Fibroblast of peridontal ligament (primary cell): ENCODE results near the gene NPL.
A peak's percentile ranks its signal among the peaks of the same experiment; 100 is the strongest.

Experiments used
- DNase-seq: peaks from one replicate; pipeline ENCODE4 v3.0.0-alpha.2; 2010; ENCODE audit errors: extremely low read depth

The NPL gene

DNA sequence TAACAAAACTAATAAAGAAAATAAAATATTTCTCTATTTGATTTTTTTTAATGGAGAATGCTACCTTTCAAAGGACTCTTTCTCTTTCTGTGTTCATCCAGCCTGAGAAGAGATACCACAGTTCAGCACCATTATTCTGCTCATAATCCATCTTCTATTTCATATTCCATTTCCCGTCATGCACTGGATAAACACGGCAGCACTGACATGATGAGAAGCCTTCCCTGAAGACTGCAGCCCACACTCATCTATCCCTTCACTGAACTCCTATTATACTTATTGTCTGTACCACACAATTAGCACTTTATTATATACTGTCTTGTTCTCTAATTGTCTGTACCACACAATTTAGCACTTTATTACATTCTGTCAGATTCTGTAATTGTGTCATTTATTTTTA is 10.7 kb upstream of the NPL start:
- DNase-seq = no peak

DNA sequence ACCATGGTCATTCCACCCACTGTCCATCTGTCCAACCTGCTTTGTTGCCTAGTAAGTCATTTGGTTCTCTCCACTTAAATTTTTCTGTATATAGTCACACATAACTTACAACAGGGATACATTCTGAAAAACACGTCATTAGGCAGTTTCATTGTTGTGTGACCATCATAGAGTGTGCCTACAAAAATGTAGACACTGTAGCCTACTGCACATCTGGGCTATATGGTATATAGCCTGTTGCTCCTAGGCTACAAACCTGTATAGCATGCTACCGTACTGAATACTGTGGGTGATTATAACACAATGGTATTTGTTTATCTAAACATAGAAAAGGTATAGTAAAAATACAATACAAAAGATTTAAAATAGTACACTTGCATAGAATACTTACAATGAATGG is 10.0 kb upstream of the NPL start:
- no peak for DNase-seq

DNA sequence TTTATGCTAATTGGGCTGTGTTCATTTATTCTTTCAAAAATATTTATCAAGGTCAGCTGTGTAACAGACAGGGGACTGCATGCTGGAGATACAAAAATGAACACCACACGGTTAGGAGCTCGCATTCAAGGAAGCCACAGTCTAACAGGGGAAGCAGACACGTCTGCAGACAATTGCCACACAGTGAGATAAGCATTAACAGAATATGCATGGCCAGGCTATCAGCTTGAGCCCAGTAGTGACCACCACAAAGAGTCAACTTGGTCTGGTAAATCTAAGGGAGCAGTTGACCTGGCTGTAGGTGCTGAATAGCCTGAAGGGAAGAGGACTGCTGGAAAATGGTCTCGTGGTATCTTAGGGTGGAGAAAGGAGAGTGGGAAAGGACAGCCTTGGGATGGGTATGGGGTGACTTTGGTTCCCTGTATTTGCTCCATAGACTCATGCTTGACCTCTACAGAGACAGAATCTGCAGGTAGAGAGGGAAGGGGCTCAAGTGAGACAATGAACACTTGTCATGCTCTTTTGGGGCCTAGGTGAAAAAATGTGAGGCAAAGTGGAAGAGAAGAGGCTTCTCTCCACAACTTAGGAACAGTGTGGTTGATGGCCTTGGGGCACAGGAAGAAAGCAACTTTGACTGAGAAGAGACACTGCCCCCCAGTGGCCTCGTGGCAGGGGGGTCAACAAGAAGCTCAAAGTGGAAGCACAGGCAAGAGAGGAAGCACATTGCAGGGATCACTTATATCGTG is 7.6 kb upstream of the NPL start:
- DNase-seq = peak; percentile 67

DNA sequence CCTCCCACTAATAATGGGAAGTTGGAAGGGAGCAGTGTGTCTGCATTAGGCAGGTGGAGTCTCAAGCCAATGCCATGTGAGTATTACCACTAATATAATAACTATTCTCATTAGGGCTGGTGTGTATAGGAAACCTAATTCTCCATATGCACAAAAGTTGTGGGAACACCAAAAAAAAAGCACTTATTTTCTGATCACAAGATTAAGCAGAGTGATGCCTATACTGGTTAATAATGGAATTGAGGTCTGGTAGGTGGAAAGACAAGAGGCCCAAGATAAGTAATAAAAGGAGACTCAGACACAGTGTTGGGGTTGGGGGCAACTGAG is 7.0 kb upstream of the NPL start:
- no peak for DNase-seq

DNA sequence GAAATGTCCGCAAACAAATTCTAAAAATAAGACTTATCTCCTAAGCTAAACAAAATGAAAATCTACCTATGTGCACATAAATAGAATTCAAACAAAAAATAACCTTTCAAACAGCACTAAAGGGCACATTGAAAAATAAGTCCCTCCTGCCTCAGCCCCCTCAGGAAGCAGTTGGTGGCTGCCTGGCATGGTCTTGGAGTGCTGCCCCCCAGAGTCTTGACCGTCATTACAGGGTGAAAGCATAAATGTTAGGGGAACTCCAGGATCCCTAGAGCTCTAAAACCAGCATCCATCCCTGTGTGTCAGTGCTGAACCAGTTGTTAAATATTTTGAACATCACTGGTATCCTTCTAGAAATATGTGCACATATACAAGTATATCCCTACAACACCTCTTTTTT is 6.5 kb upstream of the NPL start:
- no peak for DNase-seq

DNA sequence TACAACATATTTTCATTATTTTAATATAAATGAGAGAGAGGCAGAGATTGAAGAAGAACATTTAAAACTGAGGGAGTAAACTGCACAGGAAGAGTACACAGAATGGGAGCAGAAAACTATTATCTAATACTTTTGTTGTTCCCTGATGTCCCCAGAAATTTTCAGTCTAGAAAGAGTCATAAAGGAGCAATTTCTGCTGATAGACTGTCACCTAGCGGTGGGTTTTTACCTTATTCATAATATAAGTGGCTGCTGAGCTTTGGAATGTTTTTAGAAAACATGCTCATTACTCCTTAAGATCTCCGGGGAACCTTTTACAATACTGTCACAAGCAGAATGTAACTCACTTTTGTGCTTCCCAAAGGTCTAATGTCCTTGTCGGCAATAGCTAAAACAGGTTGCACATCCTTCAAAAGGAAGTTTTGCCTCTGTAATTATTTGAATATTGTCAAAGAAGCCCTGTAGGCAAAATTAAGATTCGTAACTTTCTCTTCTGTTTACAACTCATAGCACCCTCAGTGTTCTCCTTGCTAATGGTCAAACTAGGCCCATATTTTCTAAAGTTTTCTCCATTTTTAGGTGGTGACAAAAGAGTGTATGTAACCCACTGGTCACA is 4.9 kb upstream of the NPL start:
- DNase-seq = peak; percentile 74

DNA sequence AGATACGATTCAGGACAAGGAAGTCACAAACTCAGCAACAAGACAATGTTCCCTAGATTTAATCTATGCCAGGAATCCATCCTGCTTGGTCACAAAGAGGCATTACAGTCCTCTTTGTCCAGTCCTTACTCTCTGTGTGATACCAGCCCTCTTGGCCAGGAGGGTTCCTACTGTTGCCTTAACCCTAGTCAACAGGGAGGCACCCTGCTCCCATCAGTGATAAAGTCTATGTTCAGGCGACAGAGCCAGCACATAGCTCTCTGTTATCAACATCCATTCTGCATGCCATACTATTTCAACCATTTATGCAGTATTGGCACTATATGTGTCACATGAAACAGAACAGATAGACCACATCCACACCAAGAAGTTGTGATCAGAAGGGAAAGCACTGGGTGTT is 4.4 kb upstream of the NPL start:
- DNase-seq = no peak

DNA sequence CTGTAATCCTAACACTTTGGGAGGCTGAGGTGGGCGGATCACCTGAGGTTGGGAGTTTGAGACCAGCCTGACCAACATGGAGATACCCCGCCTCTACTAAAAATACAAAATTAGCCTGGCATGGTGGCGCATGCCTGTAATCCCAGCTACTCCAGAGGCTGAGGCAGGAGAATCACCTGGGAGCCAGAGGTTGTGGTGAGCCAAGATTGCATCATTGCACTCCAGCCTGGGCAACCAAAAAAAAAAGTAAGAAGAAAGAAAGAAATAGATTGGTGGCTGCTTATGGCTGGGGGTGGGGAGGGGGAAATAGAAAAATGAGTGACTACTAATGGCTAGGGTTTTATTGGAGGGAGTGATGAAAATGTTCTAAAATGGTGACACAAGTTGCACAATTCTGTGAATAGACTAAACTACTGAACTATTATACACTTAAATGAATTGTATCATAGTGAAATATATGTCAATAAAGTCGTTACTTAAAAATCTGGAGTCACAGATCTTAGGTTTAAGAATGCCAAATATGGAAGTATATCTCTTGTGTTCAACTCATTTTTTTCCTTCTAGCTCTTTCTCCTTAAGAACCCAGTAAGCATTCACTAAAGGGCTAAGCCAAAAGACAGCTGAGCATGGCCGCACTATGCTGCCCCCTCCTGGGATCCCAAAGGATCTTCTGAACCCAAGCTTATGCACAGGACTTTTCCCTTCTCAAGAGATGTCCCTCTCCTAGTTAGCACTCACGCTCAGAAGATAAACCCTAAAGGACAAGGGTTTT is 3.2 kb upstream of the NPL start:
- DNase-seq = peak; percentile 81

DNA sequence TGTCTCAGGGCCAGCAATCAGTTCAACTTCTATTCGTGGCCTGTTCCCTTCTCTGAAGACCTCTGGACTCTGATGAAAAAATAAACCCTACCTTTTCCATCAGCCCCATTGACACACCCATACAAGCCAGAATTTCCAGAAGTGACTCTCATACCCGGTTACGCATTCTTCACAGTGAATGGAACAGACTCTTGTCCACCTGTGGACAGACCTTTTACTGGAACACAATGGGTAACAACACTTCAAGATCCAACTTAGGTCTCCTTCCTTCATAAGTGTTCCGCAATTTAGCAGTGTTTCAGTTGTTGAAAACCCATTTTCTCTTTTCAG is 2.6 kb upstream of the NPL start:
- no peak for DNase-seq

DNA sequence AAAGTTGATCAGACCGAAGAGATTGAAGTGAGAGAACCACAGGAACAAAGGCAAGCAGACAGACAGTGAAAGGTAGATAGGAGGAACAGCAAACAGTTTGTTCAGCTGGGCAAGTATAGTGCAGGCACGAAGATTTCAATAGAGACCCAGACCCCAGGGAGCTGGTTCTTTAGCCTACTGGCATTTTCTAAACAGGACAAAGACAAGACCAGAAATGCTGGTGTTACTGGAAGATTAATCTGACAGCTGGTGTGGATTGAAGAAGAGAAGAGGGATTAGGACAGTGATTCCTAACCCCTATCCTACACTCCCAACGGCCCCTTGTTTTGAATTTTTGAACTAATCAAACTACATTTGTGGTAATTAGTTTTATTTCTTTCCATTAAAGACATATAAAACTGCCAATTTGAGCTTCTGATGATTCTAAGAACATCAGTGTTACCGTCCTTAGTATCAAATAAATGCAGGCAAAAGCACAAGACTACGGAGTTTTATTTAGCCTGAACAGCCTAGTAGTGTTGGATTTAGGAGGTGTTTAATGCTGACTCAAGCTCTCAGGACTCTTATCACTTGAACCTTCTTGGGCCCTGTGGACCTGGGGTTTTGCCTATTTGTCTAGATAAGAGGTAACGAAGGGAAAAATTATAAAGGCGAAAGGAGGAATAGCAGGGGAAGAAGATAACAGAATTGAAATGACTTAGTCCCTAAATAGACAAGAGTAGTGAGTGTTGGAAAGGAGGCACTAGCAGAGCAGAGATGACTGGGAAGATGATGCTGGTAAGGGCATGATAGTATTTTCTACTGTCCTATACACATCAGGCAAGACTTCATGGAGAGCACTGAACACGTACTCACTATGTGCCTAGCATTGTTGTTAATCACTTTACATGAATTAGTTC is 2.0 kb downstream of the NPL start:
- no peak for DNase-seq

DNA sequence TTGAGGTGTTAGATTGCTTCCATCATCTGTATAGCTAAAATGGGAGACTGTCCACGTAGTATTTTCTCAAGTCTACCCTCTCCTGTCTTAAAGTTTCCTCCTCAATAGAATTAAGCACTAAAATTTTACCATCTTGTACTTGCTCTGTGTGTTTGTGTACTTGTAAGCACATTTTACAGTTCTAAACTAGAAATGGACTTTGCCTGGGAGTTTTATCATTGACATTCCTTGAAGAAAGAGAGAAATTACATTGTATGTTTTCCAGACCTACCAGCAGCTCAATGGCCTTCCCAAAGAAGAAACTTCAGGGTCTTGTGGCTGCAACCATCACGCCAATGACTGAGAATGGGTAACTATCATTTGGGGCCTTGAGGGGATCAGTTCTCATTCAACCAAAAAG is 4.5 kb downstream of the NPL start:
- DNase-seq = no peak

DNA sequence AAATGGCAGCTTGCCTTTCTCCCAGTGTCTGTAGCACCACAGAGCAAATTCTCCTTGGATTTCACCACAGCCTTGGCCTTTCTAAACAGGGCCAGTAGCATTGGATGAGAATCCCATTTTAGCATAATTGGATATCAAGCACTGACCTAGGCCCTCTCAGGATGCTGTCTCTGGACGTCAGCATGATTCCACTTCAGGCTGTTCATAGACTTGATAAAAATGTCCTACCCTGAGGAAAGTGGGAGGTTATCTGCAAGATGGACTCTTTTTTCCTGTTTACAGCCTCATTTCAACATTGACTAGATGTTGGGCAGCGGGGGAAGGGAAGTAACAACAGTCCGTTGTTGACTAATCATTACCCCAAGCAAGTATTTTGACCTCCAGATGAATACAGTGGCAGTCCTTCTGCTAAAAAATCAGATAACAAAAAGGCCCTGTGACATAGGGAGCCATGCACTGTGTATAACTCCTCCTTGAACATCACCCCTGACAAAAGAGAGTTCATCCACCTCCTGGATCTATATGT is 5.2 kb downstream of the NPL start:
- DNase-seq = no peak

DNA sequence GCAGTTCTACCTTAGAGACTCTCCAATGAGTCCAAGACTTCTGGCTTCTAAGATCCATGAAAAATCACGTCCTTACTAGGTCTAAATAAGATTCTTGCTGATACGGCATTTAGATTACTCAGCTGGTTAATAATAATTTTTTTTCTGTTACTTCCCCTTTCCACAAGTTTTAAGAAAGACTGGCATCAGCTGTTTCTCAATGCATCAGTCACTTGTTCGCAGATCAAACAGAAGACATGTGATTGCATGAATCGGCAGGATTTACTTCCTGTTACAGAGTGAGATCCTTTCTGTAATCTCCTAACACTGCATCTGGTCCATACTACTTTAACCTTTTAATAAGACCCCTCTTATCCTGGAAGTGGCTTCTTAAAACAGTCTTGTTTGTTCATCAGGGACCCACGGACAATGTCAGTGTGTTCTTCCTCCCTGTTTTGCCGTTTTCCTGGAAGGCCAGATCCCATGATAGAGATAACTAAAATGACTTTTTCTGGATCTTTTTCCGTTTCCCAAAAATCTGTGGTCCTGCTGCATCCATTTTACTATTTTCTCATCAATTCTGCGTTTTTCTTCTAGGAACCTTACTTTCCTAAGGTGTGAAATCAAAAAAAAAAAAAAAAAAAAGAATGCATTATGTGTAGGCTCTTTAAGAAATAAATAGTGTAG is 6.1 kb downstream of the NPL start:
- DNase-seq = no peak

DNA sequence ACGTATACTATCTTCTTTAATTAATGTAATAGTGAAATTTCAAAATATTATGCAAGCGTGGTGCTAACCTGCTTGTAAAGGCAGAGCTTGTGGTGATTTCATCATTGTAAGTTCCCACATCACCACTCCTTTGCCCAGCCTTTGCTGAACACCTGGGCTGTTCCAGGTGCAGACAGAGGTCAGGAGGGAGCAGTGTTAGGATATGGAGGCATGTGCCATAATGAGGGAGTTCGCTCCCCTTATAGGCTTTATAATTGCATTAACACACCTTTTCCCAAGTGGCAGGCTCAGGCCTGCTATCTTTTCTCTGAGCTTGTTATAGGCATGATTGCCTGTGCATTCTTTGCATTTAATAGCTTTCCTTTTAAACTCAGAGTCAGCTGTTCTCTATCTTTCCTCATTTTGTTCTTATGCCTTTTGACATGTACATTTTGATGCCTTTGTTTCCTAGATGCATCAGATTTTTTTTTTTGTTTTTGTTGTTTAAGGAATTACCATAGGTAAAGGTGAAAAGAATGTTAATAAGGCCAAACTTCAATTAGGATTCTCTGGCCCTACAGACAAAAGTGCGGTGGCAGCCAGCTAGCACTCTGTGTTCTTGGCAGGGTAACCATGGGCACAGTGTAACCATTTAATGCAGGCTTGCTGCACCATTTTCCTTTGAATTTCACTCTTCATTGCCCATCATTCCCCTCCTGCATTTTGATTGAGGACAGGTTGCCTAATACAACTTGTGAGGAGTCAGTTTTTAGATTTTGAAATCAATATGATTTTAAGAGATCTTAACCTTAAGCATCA is 12.6 kb downstream of the NPL start:
- no peak for DNase-seq

DNA sequence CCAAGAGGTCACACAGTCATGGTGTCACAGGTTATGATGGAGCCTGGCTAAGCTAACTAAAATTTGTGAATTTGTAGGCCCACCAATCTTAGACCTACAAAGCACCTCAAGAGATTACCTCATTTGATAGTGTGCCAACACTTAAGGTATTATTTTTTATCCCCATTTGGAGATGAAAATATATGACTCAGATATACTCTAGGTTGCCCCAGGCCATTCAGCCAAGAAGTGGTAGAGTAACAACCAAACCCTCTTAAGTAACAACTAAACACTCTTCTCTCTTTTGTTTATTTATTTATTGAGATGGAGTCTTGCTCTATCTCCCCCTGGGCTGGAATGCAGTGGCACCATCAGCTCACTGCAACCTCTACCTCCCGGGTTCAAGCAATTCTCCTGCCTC is 14.3 kb downstream of the NPL start:
- DNase-seq = no peak

DNA sequence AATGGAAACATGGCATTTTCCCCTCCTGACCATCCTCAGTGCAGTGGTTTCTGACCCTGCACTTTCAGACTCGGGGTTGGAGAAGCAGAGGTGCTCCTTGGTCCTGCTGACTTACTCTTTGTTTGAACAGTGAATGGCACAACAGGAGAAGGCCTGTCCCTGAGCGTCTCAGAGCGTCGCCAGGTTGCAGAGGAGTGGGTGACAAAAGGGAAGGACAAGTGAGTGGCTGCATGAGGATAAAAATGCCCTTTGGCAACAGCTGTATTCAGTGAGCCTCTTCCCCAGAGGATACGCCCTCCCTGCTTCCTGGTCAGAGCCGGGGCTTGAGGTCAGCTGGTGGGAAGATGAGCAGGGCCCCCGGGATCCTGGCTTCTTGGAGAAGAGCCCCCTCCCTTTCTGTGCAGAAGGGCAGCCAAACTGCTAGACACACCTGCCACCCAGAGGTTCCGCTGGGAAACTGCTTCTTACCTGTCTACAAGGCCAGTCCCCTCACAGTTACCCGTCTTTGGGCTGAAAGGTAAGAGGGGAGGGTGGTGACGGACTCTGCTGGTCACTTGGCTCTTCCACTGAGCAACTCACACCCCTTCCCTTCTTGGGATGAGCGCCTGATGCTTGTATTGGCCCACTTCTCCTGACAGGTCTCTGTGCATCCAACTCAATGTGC is 16.6 kb downstream of the NPL start:
- DNase-seq = no peak

DNA sequence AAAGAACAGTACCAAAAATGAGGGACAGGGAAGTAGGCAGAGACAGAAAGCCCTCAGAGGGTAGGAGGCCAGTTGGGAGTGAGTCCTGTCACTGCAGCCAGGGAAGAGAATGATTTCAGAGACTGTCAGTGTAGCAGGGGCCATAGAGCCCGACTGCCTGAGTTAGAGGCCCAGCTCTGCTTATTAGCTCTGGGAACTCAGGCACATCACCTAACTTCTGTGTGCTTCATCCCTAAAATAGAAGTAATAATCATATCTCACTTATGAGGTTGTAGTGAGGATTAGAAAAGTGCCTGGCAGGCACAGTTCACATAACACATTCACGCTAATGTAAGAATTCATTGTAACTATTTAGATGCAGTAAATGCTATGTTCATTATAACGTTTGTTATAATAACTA is 18.3 kb downstream of the NPL start:
- no peak for DNase-seq

DNA sequence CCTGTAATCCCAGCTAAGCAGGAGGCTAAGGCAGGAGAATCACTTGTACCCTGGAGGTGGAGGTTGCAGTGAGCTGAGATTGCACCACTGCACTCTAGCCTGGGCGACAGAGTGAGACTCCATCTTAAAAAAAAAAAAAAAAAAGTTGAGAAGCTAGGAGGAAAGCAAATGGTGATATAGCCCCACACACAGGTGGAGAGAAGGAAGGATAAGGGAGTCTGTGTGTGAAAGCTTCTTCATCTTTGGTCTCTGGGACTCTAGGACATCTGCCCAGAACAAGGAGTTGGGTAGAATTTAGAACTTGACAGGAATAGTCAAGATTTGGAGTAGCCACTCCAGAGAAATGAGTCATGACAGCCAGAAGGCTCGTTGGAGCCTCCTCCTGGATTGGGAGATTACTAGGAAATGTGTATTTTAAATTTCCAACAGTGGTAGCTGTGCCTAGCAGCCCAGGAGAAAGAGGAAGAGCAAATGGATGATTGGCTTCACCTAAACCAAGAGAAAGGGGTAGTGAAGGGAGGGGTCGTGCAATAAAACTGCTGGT is 19.9 kb downstream of the NPL start:
- peak; percentile 18 for DNase-seq

DNA sequence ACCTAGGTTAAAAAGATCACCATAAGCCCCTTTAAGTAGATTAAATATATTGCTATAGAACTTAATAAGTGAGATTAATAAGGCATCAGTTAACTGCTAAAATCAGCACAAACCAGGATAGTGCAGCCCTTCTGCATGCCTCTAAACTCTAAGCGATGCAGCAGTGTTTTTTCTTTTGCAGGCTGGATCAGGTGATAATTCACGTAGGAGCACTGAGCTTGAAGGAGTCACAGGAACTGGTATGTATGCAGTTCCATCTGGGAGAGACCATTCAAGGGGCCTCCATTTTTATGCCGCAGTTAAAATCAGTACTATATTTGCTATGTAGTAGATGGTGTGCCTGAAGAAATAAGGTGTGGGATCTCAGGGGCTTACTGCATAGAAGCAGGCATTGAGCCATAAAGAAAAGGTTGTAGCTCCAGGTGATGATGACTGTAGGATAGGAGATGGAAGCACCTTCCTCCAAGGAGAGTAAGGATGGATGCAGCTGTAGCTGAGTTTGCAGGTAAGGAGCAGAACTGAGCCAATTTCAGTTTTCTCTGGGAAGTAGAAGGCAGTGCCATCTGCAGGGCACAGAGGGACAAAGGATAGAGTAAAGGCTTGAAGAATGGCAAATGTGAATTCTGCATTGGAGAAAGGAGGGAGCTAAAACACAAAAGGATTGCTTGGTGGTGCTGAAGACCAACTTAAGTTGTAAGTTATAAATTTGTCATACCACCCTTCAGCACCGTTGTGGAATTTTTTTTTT is 22.6 kb downstream of the NPL start:
- no peak for DNase-seq
